HL-60 (cell line): Measurements from ENCODE around the gene TOR2A.
A peak's percentile ranks its signal among the peaks of the same experiment; 100 is the strongest.

Experiments
- GABPA ChIP-seq: IDR thresholded peaks from 2 replicates; pipeline ENCODE4 v1.6.1; 2012; ENCODE audit warnings: low read depth
- POLR2AphosphoS5 ChIP-seq: IDR thresholded peaks from 2 replicates; pipeline ENCODE4 v1.6.1; 2012; ENCODE audit warnings: low read depth
- REST ChIP-seq: IDR thresholded peaks from 2 replicates; pipeline ENCODE4 v1.6.1; 2012; ENCODE audit warnings: low read depth; ENCODE audit not compliant: insufficient replicate concordance
- SPI1 ChIP-seq: IDR thresholded peaks from 2 replicates; pipeline ENCODE4 v1.6.1; 2012; ENCODE audit warnings: low read depth, mild to moderate bottlenecking, borderline replicate concordance
- TF ChIP-seq, protein P1 (sequence below): IDR thresholded peaks from one replicate; pipeline ENCODE4 v1.5.1; 2011; ENCODE audit warnings: low read length, control low read depth, inconsistent platforms; ENCODE audit not compliant: insufficient read depth

GRCh38 chr9:127733614-127734013, 1.5 kb downstream of the TOR2A start:
- TF ChIP-seq, protein P1, sequence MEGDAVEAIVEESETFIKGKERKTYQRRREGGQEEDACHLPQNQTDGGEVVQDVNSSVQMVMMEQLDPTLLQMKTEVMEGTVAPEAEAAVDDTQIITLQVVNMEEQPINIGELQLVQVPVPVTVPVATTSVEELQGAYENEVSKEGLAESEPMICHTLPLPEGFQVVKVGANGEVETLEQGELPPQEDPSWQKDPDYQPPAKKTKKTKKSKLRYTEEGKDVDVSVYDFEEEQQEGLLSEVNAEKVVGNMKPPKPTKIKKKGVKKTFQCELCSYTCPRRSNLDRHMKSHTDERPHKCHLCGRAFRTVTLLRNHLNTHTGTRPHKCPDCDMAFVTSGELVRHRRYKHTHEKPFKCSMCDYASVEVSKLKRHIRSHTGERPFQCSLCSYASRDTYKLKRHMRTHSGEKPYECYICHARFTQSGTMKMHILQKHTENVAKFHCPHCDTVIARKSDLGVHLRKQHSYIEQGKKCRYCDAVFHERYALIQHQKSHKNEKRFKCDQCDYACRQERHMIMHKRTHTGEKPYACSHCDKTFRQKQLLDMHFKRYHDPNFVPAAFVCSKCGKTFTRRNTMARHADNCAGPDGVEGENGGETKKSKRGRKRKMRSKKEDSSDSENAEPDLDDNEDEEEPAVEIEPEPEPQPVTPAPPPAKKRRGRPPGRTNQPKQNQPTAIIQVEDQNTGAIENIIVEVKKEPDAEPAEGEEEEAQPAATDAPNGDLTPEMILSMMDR, result no peak
- TF ChIP-seq POLR2AphosphoS5 (no peak), REST (no peak), GABPA (no peak), SPI1 (peak; percentile 88)
